ENCODE results near the gene CLHC1.

- no peak for TF ChIP-seq POLR2A (IDR thresholded peaks at IDR 0.05; ENCODE audit: low read depth, low read length)
- TF ChIP-seq POLR2AphosphoS5 (IDR thresholded peaks at IDR 0.05; ENCODE audit: low read depth, low read length): no peak
Measured at GRCh38 chr2:55151733-55152433, 80.2 kb downstream of the CLHC1 start.
